ENCODE results near the gene FNDC8. TPM values are rescaled to one million over a fixed set of nuclear protein-coding genes. Genes with fewer than 3 reads are reported as not detected.
"Not testable (repeated sequence)": the region's sequence is repeated elsewhere in the genome, so short reads cannot be mapped to it uniquely, and the experiment has no call there.

Gene FNDC8
- total RNA-seq, 2 donors from 2014 or later: not detected

- intact Hi-C loops (cut with DNase I): no loop called here
- no peaks in the 10 kb centered on the region for H3K9me3 ChIP-seq
- H3K36me3 ChIP-seq (replicated peaks in 1 of 2; ENCODE audit: insufficient read depth in 1 of 2, low read depth in 2 of 2): no peaks in the 10 kb centered on the region
- H3K27ac ChIP-seq: no peak overlapping the region
- H3K4me1 ChIP-seq: peaks cover 3% of the 10 kb centered on the region
- WGBS, 2 donors: 69 to 79% methylated on average over 2 of the region's 2 CpGs
- no peak for DNase-seq
- H3K4me3 ChIP-seq: no peak overlapping the region
- H3K27me3 ChIP-seq: no peaks in the 10 kb centered on the region
- no peak for ATAC-seq
- TF ChIP-seq CTCF (IDR thresholded peaks at IDR 0.05) (no peak), POLR2A (IDR thresholded peaks at IDR 0.05) (no peak)
Measured at GRCh38 chr17:35174835-35175334, 53.5 kb downstream of the FNDC8 start.

- intact Hi-C loops (cut with DNase I): no loop called here
- no peak for DNase-seq
- no peak overlapping the region for H3K27ac ChIP-seq
- ATAC-seq: no peak
- H3K4me3 ChIP-seq: no peak overlapping the region
- H3K36me3 ChIP-seq (replicated peaks in 1 of 2; ENCODE audit: insufficient read depth in 1 of 2, low read depth in 2 of 2): no peaks in the 10 kb centered on the region
- peaks cover 3% of the 10 kb centered on the region for H3K4me1 ChIP-seq
- WGBS, 2 donors: 58 to 62% methylated on average over 8 to 9 of the region's 9 CpGs
- no peaks in the 10 kb centered on the region for H3K27me3 ChIP-seq
- no peak for TF ChIP-seq POLR2A (IDR thresholded peaks at IDR 0.05)
- TF ChIP-seq CTCF (IDR thresholded peaks at IDR 0.05): no peak
- no peaks in the 10 kb centered on the region for H3K9me3 ChIP-seq
Measured at GRCh38 chr17:35175638-35176415, 54.4 kb downstream of the FNDC8 start.

DNA sequence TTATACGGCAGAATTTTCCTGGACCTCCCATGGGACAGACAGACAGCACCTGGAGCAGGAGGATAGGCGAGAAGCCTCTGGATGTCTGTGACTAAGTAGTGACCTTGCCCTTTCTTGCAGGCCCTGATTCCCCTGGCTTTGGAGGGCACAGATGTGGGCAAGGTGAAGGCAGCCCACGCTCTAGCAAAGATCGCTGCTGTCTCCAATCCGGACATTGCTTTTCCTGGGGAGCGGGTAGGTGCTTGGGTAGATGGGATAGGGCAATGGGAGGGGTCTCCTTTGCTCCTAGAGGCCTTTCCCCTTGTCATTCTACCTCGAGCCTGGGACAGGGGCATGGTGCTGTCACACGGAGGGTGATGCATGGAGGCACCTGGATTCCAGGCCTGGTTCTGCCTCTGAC, 55.5 kb downstream of the FNDC8 start:
- DNase-seq: no peak
- TF ChIP-seq POLR2A (IDR thresholded peaks at IDR 0.05) (no peak), CTCF (IDR thresholded peaks at IDR 0.05) (no peak)
- 53 to 55% methylated on average over 4 to 8 of the region's 8 CpGs for WGBS, 2 donors
- no peak overlapping the region for H3K4me3 ChIP-seq
- H3K27ac ChIP-seq: no peak overlapping the region
- ATAC-seq: no peak
- no peaks in the 10 kb centered on the region for H3K36me3 ChIP-seq (replicated peaks in 1 of 2; ENCODE audit: insufficient read depth in 1 of 2, low read depth in 2 of 2)
- H3K27me3 ChIP-seq: no peaks in the 10 kb centered on the region
- no peaks in the 10 kb centered on the region for H3K4me1 ChIP-seq
- intact Hi-C loops (cut with DNase I): no loop called here
- no peaks in the 10 kb centered on the region for H3K9me3 ChIP-seq

DNA sequence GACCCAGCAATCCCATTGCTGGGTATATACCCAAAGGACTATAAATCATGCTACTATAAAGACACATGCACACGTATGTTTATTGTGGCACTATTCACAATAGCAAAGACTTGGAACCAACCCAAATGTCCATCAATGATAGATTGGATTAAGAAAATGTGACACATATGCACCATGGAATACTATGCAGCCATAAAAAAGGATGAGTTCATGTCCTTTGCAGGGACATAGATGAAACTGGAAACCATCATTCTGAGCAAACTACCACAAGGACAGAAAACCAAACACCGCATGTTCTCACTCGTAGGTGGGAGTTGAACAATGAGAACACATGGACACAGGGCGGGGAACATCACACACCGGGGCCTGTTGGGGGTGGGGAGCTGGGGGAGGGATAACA, 58.0 kb downstream of the FNDC8 start:
- H3K27ac ChIP-seq; H3K27me3 ChIP-seq; H3K36me3 ChIP-seq (replicated peaks in 1 of 2; ENCODE audit: insufficient read depth in 1 of 2, low read depth in 2 of 2); intact Hi-C loops (cut with DNase I); DNase-seq; H3K4me1 ChIP-seq; ATAC-seq; H3K9me3 ChIP-seq; H3K4me3 ChIP-seq: not testable (repeated sequence)
- 81 to 87% methylated on average over 5 of the region's 5 CpGs for WGBS, 2 donors

Small RNA genes within 50 kb of the gene (small RNA-seq; reads per million reads assigned to genes)
- gene AC004223.1: not detected
- not detected for gene RNU6-840P

Other genes starting within 250 kb of the FNDC8 start
- gene CCT6B, start 160.2 kb upstream of the FNDC8 start, total RNA-seq: 1 to 10 TPM in 1 of 2 donors, under 1 TPM in 1; 0.66 to 1.8 TPM
- 1 to 10 TPM; 5.9 to 6.5 TPM for gene ZNF830, start 160.1 kb upstream of the FNDC8 start, total RNA-seq
- 10 to 100 TPM; 19.2 to 28.7 TPM for gene LIG3, start 141.1 kb upstream of the FNDC8 start, total RNA-seq
- 10 to 100 TPM; 11.9 to 17.8 TPM for gene RFFL, start 57.9 kb upstream of the FNDC8 start, total RNA-seq
- gene RAD51D, start 1.8 kb upstream of the FNDC8 start, total RNA-seq: 10 to 100 TPM in 1 of 2 donors, 1 to 10 TPM in 1; 3.4 to 16.2 TPM
- gene NLE1, start 20.7 kb downstream of the FNDC8 start, total RNA-seq: 10 to 100 TPM; 12.9 to 17.9 TPM
- gene UNC45B, start 26.2 kb downstream of the FNDC8 start, total RNA-seq: not detected
- not detected for gene SLC35G3, start 72.8 kb downstream of the FNDC8 start, total RNA-seq
- gene SLFN5, start 121.5 kb downstream of the FNDC8 start, total RNA-seq: 1 to 10 TPM; 7.8 to 8.9 TPM